Esophagus muscularis mucosa (tissue), 4 donors: ENCODE results near the gene HIBADH. TPM values are rescaled to one million over a fixed set of nuclear protein-coding genes. Genes with fewer than 3 reads are reported as not detected.
A peak's percentile ranks its signal among the peaks of the same experiment; 100 is the strongest.
"Not testable (repeated sequence)": the region's sequence is repeated elsewhere in the genome, so short reads cannot be mapped to it uniquely, and the experiment has no call there.

Source experiments
- DNase-seq: peaks from one replicate; pipeline ENCODE4 v3.0.0-alpha.2; 2017; ENCODE audit errors: extremely low spot score
- H3K27ac ChIP-seq, 4 donors: fragments of 200-600 bp; sonication (generic); replicated peaks in 1 of 4; 1 replicate in 3 of 4; 2 replicates in 1 of 4; pipeline ENCODE4 v1.5.1; 2016 to 2019; ENCODE audit warnings: mild to moderate bottlenecking in 1 of 4
- H3K27me3 ChIP-seq, 4 donors: fragments of 200-600 bp; sonication (generic); one replicate each; pipeline versions ENCODE4 v1.5.1 to v1.6.0; 2016 to 2019
- H3K36me3 ChIP-seq, 4 donors: fragments of 200-600 bp; sonication (generic); one replicate each; pipeline ENCODE4 v1.5.1; 2016 to 2019
- H3K4me1 ChIP-seq, 4 donors: fragments of 200-600 bp; sonication (generic); one replicate each; pipeline ENCODE4 v1.5.1; 2016 to 2019
- H3K4me3 ChIP-seq, 4 donors: fragments of 200-600 bp; sonication (generic); 1 replicate in 2 of 4; 2 replicates in 2 of 4; pipeline ENCODE4 v1.5.1; 2016 to 2019; ENCODE audit warnings: mild to moderate bottlenecking in 4 of 4, moderate library complexity in 1 of 4
- H3K9me3 ChIP-seq, 4 donors: fragments of 200-600 bp; sonication (generic); 1 replicate in 3 of 4; 2 replicates in 1 of 4; pipeline ENCODE4 v1.5.1; 2016 to 2019
- CTCF ChIP-seq, 3 experiments: fragments of 200-600 bp in 2 of 3; fragments of 450-650 bp in 1 of 3; sonication (generic) in 2 of 3; IDR thresholded peaks; one replicate each; pipeline ENCODE4 v1.5.1; 2017 to 2019; ENCODE audit warnings: antibody characterized with exemption in 3 of 3, mild to moderate bottlenecking in 2 of 3, moderate library complexity in 1 of 3
- EP300 ChIP-seq: sonication (generic); formaldehyde crosslinking; IDR thresholded peaks from one replicate; pipeline ENCODE4 v1.6.1; 2017; ENCODE audit warnings: antibody characterized with exemption
- POLR2A ChIP-seq: fragments of 450-650 bp; IDR thresholded peaks from one replicate; pipeline ENCODE4 v1.6.1; 2017; ENCODE audit warnings: antibody characterized with exemption, moderate library complexity, mild to moderate bottlenecking, low read depth
- POLR2AphosphoS5 ChIP-seq, 2 donors: sonication (generic); formaldehyde crosslinking; IDR thresholded peaks; one replicate each; pipeline ENCODE4 v1.6.1; 2017; ENCODE audit warnings: antibody characterized with exemption in 2 of 2
- WGBS: methylation state at CpG from one replicate; pipeline ENCODE4 v1.1.5; 2018; 5-methylcytosine and 5-hydroxymethylcytosine counted together
- intact Hi-C: fragments of 100-400 bp; cut with DNase I; formaldehyde crosslinking; loops from one replicate; pipeline ENCODE4 v1.15.1; 2023
- total RNA-seq, 4 donors: library from RNA; depleted of rRNA; stranded (reverse); fragments of >200 nt; gene quantifications; one replicate each; pipeline versions ENCODE4 v1.1.0 to v1.2.1, GENCODE V29; 2016

Gene HIBADH
- total RNA-seq, 4 donors from 2014 or later = 45.4 to 66.0 (median 52.3) TPM

DNA sequence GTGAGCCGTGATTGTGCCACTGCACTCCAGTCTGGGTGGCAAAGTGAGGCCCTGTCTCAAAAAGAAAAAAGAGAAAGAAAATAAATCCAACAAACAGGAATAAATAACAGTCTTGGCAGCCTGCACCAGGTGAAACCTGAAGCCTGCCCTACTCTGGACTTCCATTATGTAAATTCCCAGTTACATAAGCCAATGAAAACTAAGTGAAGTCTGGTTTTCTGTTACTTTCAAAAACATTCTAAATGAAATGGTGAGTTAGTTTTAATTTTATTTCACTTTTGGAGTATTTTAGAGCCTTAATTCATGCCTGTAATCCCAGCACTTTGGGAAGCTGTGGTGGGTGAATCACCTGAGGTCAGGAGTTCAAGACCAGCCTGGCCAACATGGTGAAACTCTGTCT lies 22.5 kb upstream of the HIBADH start:
- H3K4me3 ChIP-seq = no peak overlapping the region
- H3K9me3 ChIP-seq = peaks cover 0 to 8% (median 0%) of the 10 kb centered on the region in 4 donors
- H3K36me3 ChIP-seq = no peaks in the 10 kb centered on the region
- intact Hi-C loops = no loop called here
- no peaks in the 10 kb centered on the region for H3K4me1 ChIP-seq
- TF ChIP-seq EP300 (no peak), POLR2AphosphoS5 (IDR thresholded peaks at IDR 0.05) (no peak), POLR2A (no peak), CTCF (IDR thresholded peaks at IDR 0.05) (no peak)
- 88% methylated on average over 1 of the region's 1 CpG for WGBS
- no peaks in the 10 kb centered on the region for H3K27me3 ChIP-seq
- no peak overlapping the region for H3K27ac ChIP-seq
- DNase-seq = no peak

DNA sequence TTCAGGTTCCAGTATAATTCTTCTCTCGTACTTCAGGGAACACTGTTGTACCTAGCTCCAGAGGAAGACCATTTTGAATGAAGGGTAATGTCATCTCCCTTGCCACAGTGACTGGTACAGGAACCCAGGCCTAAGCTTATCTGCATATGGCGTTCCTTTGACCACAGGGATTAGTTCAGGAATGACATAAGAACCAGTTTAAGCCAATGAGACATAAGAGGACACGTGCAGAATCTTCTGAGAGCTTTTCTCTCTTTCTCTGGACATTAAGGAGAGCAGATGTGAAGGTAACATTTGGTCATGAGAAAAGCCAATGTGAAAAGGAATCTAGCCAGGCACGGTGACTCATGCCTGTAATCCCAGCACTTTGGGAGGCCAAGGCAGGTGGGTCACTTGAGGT lies 21.8 kb upstream of the HIBADH start:
- no peak for DNase-seq
- H3K4me3 ChIP-seq = no peak overlapping the region
- intact Hi-C loops = no loop called here
- H3K4me1 ChIP-seq = no peaks in the 10 kb centered on the region
- H3K27me3 ChIP-seq = no peaks in the 10 kb centered on the region
- no peaks in the 10 kb centered on the region for H3K36me3 ChIP-seq
- H3K9me3 ChIP-seq = peaks cover 0 to 8% (median 0%) of the 10 kb centered on the region in 4 donors
- no peak overlapping the region for H3K27ac ChIP-seq
- TF ChIP-seq EP300 (no peak), POLR2AphosphoS5 (IDR thresholded peaks at IDR 0.05) (no peak), CTCF (IDR thresholded peaks at IDR 0.05) (no peak), POLR2A (no peak)
- WGBS = 87% methylated on average over 4 of the region's 4 CpGs

DNA sequence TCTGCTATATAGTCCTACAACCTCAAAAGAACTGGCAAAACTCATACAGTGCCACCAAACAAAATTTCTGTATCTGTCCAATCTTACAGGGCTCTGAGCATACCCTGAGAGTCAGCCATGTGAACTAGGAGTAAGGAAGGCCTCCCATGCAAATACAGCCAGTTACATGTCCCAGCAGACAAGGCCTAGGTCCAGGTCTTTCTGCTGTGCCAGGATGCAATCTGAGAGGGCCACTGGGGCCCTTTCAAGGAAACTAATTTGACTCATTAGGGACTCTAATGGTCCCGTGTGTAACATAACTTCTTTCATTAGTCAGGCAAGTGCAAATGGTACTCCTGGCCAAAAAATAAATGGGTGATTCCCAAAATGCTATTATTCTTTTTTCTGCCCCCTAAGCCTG lies 17.9 kb upstream of the HIBADH start:
- H3K27ac ChIP-seq = no peak overlapping the region
- WGBS = 58% methylated on average over 1 of the region's 1 CpG
- no peaks in the 10 kb centered on the region for H3K27me3 ChIP-seq
- intact Hi-C loops = no loop called here
- TF ChIP-seq EP300 (no peak), POLR2AphosphoS5 (IDR thresholded peaks at IDR 0.05) (no peak), POLR2A (no peak)
- H3K4me3 ChIP-seq = no peak overlapping the region
- no peak for DNase-seq
- no peaks in the 10 kb centered on the region for H3K9me3 ChIP-seq
- no peaks in the 10 kb centered on the region for H3K36me3 ChIP-seq
- peaks cover 4 to 16% (median 11%) of the 10 kb centered on the region in 4 donors for H3K4me1 ChIP-seq

- peaks cover 4 to 16% (median 11%) of the 10 kb centered on the region in 4 donors for H3K4me1 ChIP-seq
- no peak for DNase-seq
- no peaks in the 10 kb centered on the region for H3K9me3 ChIP-seq
- 86% methylated on average over 2 of the region's 2 CpGs for WGBS
- TF ChIP-seq CTCF (IDR thresholded peaks at IDR 0.05) (no peak), EP300 (no peak), POLR2AphosphoS5 (IDR thresholded peaks at IDR 0.05) (no peak), POLR2A (no peak)
- intact Hi-C loops = no loop called here
- peak overlapping the region; percentile 44 to 63 (median 52) for H3K27ac ChIP-seq
- H3K36me3 ChIP-seq = no peaks in the 10 kb centered on the region
- H3K4me3 ChIP-seq = no peak overlapping the region
- H3K27me3 ChIP-seq = no peaks in the 10 kb centered on the region
These were observed 16.1 kb upstream of the HIBADH start for GRCh38 chr7:27678617-27679260.

- intact Hi-C loops = no loop called here
- H3K27me3 ChIP-seq = no peaks in the 10 kb centered on the region
- H3K36me3 ChIP-seq = no peaks in the 10 kb centered on the region
- peak overlapping the region; percentile 44 to 63 (median 52) for H3K27ac ChIP-seq
- no peaks in the 10 kb centered on the region for H3K9me3 ChIP-seq
- no peak overlapping the region for H3K4me3 ChIP-seq
- H3K4me1 ChIP-seq = peaks cover 4 to 16% (median 11%) of the 10 kb centered on the region in 4 donors
- no peak for DNase-seq
- 53% methylated on average over 3 of the region's 3 CpGs for WGBS
- no peak for TF ChIP-seq EP300
- TF ChIP-seq POLR2AphosphoS5 (IDR thresholded peaks at IDR 0.05) = peak in 1 of 2 donors; percentile 39
These were observed 15.4 kb upstream of the HIBADH start for GRCh38 chr7:27677912-27678612.

DNA sequence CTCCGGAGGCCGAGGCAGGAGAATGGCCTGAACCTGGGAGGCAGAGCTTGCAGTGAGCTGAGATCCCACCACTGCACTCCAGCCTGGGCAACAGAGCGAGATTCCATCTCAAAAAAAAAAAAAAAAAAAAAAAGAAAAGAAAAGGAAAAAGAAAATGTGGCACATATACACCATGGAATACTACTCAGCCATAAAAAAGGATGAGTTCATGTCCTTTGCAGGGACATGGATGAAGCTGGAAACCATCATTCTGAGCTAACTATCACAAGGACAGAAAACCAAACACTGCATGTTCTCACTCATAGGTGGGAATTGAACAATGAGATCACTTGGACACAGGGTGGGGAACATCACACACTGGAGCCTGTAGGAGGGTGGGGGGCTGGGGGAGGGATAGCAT lies 11.4 kb upstream of the HIBADH start:
- DNase-seq, H3K36me3 ChIP-seq, H3K4me3 ChIP-seq, intact Hi-C loops, H3K27me3 ChIP-seq, H3K27ac ChIP-seq, H3K9me3 ChIP-seq: not testable (repeated sequence)
- WGBS = 100% methylated on average over 3 of the region's 3 CpGs
- H3K4me1 ChIP-seq = peaks cover 3 to 16% (median 11%) of the 10 kb centered on the region in 4 donors
